ENCODE data around the gene IGSF23.

The IGSF23 gene

DNA sequence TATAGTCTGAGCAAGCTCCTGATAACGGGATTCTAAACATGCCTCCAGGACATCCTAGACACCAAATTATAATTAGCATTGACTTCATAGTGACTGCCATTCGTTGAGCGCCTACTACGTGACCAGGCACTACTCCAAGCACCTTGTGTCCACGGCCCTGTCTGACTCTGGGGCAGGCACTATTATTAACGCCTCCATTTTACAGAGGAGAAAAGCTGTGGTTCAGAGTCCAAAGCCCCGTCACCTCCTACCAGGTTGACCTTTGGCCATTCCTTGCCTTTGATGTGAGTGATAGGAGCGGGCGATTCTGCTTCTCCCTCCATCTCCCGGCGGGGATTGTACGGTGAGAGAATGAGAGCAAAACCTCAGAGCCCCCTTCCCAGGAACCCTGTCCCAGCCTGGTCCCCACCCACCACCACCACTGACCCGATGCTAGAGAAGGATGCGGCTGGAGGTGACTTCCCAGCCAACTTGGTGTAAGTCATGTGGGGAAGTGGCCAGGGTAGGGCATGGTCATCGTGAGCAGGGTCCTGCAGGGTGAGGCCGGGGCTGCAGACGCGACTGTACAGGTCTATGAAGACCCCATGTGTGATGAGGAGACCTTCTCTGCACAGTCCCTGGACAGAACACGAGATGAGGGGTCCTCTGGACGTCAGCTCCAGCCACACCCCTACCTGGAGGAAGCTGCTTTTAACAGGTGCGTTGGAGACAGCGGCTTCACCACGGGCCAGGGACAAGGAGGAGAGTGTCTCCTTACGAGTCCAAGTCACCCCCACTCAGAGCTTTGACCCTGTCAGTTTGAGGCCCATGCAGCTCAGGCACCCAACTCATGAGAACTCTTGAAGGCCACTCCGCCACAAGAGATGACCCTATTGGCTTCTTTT is at the start of gene IGSF23:
Gene IGSF23 (plus strand): TSS at position 269 of the 884 bp plus-strand sequence. CDS start 83 bp downstream, at position 352.
- DNase-seq (ENCODE audit: low spot score) = no peak

- DNase-seq (ENCODE audit: low spot score) = no peak
These were observed 46.4 kb upstream of the IGSF23 start for GRCh38 chr19:44566984-44567383.

DNA sequence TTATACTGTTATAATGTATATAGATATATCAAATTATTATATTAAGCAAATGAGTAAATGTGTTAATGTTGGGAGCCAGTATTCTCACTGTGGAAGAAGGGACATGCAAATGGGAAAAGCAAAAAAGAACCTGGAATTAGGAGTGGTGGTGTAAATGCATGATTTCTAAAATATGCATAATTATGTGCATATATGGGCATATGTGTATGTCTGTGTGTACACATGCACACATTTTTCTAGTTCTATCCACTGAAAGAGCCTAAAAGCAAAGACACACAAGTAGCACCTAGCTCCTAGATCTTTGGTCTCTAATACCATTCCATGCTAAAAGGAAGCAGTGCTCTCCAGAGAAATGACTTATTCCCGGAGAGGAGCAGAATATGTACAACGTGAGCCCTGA is 45.6 kb upstream of the IGSF23 start:
- no peak for DNase-seq (ENCODE audit: low spot score)

GRCh38 chr19:44570603-44570983 is 42.8 kb upstream of the IGSF23 start:
- DNase-seq (ENCODE audit: low spot score) = no peak

DNA sequence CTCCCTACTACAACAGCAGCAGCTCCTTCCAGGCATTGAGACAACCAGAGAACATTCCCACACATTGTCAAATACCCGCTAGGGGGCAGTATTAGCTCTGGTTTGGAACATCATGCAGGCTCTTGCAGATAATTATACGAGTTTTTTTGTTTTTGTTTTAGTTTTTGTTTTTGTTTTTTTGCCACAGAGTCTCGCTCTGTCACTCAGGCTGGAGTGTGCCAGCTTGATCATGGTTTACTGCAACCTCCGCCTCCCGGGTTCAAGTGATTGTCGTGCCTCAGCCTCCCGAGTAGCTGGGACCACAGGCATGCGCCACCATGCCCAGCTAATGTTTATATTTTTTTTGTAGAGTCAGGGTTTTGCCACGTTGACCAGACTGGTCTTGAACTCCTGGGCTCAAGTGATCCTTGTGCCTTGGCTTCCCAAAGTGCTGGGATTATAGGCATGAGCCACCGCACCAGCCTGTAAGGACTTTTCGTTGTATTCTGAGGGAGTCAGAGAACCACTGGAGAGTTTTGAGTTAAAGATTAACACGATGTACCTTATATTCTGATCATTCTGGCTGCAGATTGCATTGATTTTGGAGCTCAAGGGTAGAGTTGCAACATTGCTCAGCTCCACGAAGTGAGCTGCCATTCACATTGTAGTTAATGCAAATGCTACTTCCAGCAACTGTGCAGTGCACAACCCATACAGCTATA is 42.2 kb upstream of the IGSF23 start:
- DNase-seq (ENCODE audit: low spot score) = peak; percentile 79

DNA sequence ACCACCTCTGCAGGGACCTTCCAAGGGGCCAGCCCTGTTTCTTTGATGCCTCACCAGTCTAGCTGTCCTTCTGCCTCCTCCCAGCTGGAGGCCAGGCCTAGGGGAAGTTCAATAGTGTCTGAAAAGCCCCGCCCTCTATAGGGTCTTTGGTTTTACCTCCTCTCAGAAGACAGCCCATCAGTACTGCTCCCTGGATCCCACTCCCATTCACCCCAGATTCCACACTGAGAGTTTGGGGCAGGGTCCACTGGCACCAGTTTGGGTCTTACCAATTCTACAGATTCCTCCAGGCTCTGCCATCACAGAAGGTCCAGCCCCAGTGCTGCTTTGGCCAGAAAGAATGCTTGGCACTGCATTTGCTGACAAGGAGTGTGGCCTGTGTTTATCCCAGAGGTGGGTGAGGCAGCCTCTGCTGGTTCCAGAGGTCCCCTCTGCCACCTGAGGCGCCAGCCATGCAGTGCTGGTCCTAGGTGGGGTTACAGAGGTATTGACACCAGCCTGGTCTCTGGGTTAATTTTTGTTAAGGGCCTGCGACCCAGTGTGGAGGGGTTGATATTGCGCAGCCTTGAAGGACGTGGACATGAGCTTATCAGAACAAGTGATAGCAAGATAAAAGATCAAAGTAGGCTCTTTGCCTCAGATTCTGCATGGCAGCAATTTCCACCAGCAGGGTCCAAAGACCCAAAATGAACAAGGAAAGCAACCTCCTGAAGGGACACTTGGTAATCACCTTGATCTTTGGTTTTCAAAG is 41.4 kb upstream of the IGSF23 start:
- no peak for DNase-seq (ENCODE audit: low spot score)

- DNase-seq (ENCODE audit: low spot score) = no peak
These were observed 40.8 kb upstream of the IGSF23 start for GRCh38 chr19:44572581-44572900.

- no peak for DNase-seq (ENCODE audit: low spot score)
These were observed 40.2 kb upstream of the IGSF23 start for GRCh38 chr19:44573183-44573582.

DNA sequence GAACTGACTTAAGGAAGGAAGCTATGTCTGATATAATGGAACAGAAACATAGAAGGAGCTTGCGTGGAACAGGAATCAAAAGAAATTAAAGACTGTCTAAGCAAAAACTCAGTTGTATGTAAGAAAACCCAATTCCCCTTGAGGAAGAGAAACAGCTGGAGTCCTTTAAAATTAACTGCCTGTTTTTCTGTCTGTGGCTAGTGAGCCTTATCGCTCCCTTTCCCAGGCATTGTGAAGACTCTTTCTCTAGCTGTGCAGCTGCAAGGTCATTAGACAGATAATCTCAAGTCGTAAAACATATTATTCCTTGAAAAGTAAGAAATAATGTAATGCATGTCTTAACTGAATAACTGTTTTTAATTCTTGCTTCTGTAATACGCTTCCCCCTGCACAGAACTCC is 39.7 kb upstream of the IGSF23 start:
- no peak for DNase-seq (ENCODE audit: low spot score)

DNA sequence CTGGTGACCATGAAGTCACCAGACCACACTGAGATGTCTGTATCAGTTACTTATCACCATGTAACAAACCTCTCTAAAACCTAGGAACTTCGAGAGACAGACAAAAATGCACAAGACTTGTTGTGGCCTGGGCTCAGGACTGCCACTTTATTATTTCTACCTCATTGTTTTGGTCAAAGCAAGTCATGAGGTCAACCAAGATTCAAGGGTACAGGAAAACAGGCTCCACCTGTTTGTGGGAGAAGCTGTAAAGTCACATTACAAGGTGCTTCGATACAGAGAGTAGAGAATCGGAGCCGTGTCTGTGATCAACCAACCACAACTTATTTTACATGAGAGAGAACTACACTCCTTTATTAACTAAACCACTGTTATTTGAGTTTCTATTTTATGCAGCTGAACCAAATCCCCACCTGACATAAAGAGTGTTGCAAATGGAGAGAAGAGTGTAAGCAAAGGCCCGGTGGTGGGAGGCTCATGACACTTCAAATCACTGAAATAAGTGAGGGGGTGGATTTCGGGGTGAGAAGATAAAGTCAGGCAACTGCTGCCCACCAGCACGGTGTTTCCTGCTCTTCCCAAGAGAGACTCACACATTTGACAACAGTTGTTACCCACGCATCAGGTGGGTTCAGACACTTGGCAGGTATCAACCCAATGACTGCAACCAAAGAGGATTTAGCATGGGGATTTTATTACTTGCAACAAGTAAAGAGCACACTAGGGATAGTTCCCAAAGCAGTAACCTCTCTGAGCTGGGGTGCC is 39.0 kb upstream of the IGSF23 start:
- DNase-seq (ENCODE audit: low spot score) = no peak

GRCh38 chr19:44575116-44575700 is 38.2 kb upstream of the IGSF23 start:
- DNase-seq (ENCODE audit: low spot score) = no peak

GRCh38 chr19:44576843-44577565 is 36.4 kb upstream of the IGSF23 start:
- DNase-seq (ENCODE audit: low spot score) = peak; percentile 59

- DNase-seq (ENCODE audit: low spot score) = no peak
These were observed 35.8 kb upstream of the IGSF23 start for GRCh38 chr19:44577566-44577874.

GRCh38 chr19:44579663-44580365 is 33.5 kb upstream of the IGSF23 start:
- DNase-seq (ENCODE audit: low spot score) = no peak

DNA sequence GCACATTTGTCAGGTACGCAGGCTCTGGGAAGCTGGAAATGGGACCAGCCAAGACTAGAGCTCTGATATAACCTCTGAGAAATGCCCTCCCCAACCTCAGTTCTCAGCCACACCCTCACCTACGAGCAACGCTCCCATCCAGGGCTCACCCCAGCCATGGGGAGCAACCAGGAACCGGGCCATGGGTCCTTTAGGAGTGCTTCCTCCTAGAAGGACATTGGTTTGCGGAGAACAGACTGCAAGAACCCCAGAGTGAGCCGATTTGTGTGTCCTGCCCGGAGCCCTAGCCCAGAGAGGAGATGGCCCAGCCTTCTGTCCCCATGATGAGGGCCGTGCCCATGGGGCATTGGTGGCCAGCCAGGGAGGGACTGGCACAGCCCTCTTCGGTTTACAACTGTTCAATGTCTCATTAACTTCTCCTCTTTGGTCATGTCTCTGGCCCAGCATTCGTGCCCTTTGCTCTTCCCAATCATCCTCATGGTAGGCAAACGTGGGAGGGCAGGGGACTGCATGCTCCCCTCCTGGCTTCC is 32.9 kb upstream of the IGSF23 start:
- DNase-seq (ENCODE audit: low spot score) = no peak

GRCh38 chr19:44581288-44581687 is 32.1 kb upstream of the IGSF23 start:
- DNase-seq (ENCODE audit: low spot score) = no peak

GRCh38 chr19:44582581-44583265 is 30.6 kb upstream of the IGSF23 start:
- peak; percentile 90 for DNase-seq (ENCODE audit: low spot score)

GRCh38 chr19:44585371-44586133 is 27.8 kb upstream of the IGSF23 start:
- no peak for DNase-seq (ENCODE audit: low spot score)

All from iPS-NIHi11 (cell line).